AG04449 (cell line): ENCODE measurements around the gene STOM.

Experiments
- CTCF ChIA-PET: fragments of 350-600 bp; formaldehyde crosslinking; extraction: SDS; loops from one replicate; lab custom pipeline; 2021; ENCODE audit warnings: antibody characterized with exemption; lab: Yijun Ruan, JAX
- POLR2A ChIA-PET: fragments of 400-600, 350-600 bp; formaldehyde crosslinking; extraction: SDS; loops from one replicate; lab custom pipeline; 2020; ENCODE audit warnings: antibody characterized with exemption, inconsistent platforms; lab: Yijun Ruan, JAX
- DNase-seq: peaks from one replicate; pipeline ENCODE4 v3.0.0-alpha.2; 2010; ENCODE audit warnings: low read depth, low spot score
- H3K4me3 ChIP-seq: 2 replicates; pipeline ENCODE4 v1.5.1; 2011; ENCODE audit warnings: low read depth, mild to moderate bottlenecking, control low read depth, low read length
- CTCF ChIP-seq: IDR thresholded peaks from one replicate; pipeline ENCODE4 v1.5.1; 2011; ENCODE audit warnings: mild to moderate bottlenecking, moderate library complexity, low read length, control low read depth, inconsistent platforms; ENCODE audit not compliant: insufficient read depth; ENCODE audit errors: missing control alignments

Gene STOM

GRCh38 chr9:121305269-121305994 lies 64.6 kb downstream of the STOM start:
- DNase-seq, result no peak
- POLR2A ChIA-PET, result no interaction called here
- no peak for TF ChIP-seq CTCF
- CTCF ChIA-PET, result interaction anchor here (0.9 to 16.9 kb wide), 10 partner anchors 11 to 158 kb away, joined by 3 to 231 read pairs (median 6); no protein-coding TSS in a partner anchor
- H3K4me3 ChIP-seq, result no peak overlapping the region

- no peak for TF ChIP-seq CTCF
- POLR2A ChIA-PET, result no interaction called here
- CTCF ChIA-PET, result interaction anchor here (1.2 to 16.9 kb wide), 8 partner anchors 13 to 94 kb away, joined by 3 to 231 read pairs (median 8); no protein-coding TSS in a partner anchor
- DNase-seq, result no peak
- H3K4me3 ChIP-seq, result no peak overlapping the region
Observed at GRCh38 chr9:121304707-121305106, 65.3 kb downstream of the STOM start.

GRCh38 chr9:121303456-121304451 lies 66.3 kb downstream of the STOM start:
- no peak for DNase-seq
- H3K4me3 ChIP-seq, result no peak overlapping the region
- POLR2A ChIA-PET, result no interaction called here
- TF ChIP-seq CTCF, result no peak
- CTCF ChIA-PET, result interaction anchor here (1.2 to 16.9 kb wide), 6 partner anchors 14 to 95 kb away, joined by 3 to 231 read pairs (median 9); no protein-coding TSS in a partner anchor

GRCh38 chr9:121302786-121303185 lies 67.3 kb downstream of the STOM start:
- DNase-seq, result no peak
- ChIA-PET CTCF (interaction anchor here (0.8 to 16.9 kb wide), 5 partner anchors 15 to 96 kb away, joined by 3 to 231 read pairs (median 9); no protein-coding TSS in a partner anchor), POLR2A (no interaction called here)
- no peak for TF ChIP-seq CTCF
- no peak overlapping the region for H3K4me3 ChIP-seq

GRCh38 chr9:121302341-121302740 lies 67.7 kb downstream of the STOM start:
- TF ChIP-seq CTCF, result no peak
- H3K4me3 ChIP-seq, result no peak overlapping the region
- ChIA-PET CTCF (interaction anchor here (0.8 to 16.9 kb wide), 4 partner anchors 15 to 97 kb away, joined by 3 to 231 read pairs (median 30); no protein-coding TSS in a partner anchor), POLR2A (no interaction called here)
- DNase-seq, result no peak

- no peak for TF ChIP-seq CTCF
- no peak for DNase-seq
- POLR2A ChIA-PET, result no interaction called here
- H3K4me3 ChIP-seq, result no peak overlapping the region
- CTCF ChIA-PET, result interaction anchor here (6.6 to 16.9 kb wide), 2 partner anchors 16 to 88 kb away, joined by 50 to 231 read pairs; no protein-coding TSS in a partner anchor
Observed at GRCh38 chr9:121301881-121302286, 68.2 kb downstream of the STOM start.
